GM12875 (cell line): ENCODE results near the gene JPT2.
"Not testable (repeated sequence)": the region's sequence is repeated elsewhere in the genome, so short reads cannot be mapped to it uniquely, and the experiment has no call there.

Experiments used
- H3K4me3 ChIP-seq: one replicate; pipeline ENCODE4 v1.5.1; 2011; ENCODE audit warnings: low read depth, low read length, control low read depth
- CTCF ChIP-seq: IDR thresholded peaks from 2 replicates; pipeline ENCODE4 v1.5.1; 2011; ENCODE audit warnings: low read depth, mild to moderate bottlenecking, control low read depth, inconsistent platforms, low read length, moderate library complexity, borderline replicate concordance; ENCODE audit not compliant: insufficient read depth

Gene JPT2

GRCh38 chr16:1713331-1713730 is 35.3 kb downstream of the JPT2 start:
- no peak for TF ChIP-seq CTCF
- H3K4me3 ChIP-seq = no peak overlapping the region

GRCh38 chr16:1713933-1714332 is 35.9 kb downstream of the JPT2 start:
- no peak for TF ChIP-seq CTCF
- peak overlapping the region; percentile 34 for H3K4me3 ChIP-seq

GRCh38 chr16:1715220-1715619 is 37.1 kb downstream of the JPT2 start:
- TF ChIP-seq CTCF = no peak
- no peak overlapping the region for H3K4me3 ChIP-seq

GRCh38 chr16:1718236-1718635 is 40.2 kb downstream of the JPT2 start:
- not testable (repeated sequence) for H3K4me3 ChIP-seq

- H3K4me3 ChIP-seq = not testable (repeated sequence)
These were observed 41.6 kb downstream of the JPT2 start for GRCh38 chr16:1719559-1720229.

- no peak overlapping the region for H3K4me3 ChIP-seq
- no peak for TF ChIP-seq CTCF
These were observed 43.3 kb downstream of the JPT2 start for GRCh38 chr16:1721372-1721771.

GRCh38 chr16:1723450-1724147 is 45.5 kb downstream of the JPT2 start:
- no peak overlapping the region for H3K4me3 ChIP-seq
- peak; percentile 70 for TF ChIP-seq CTCF

GRCh38 chr16:1724491-1724890 is 46.4 kb downstream of the JPT2 start:
- no peak overlapping the region for H3K4me3 ChIP-seq
- TF ChIP-seq CTCF = no peak
